Spinal cord (tissue), 10 donors: ENCODE results near the gene RPTOR. TPM values are rescaled to one million over a fixed set of nuclear protein-coding genes. Genes with fewer than 3 reads are reported as not detected.

ENCODE experiments used
- DNase-seq, 6 donors: peaks; one replicate each; pipeline versions ENCODE4 v3.0.0 to v3.0.0-alpha.2; 2013 to 2015; ENCODE audit warnings: low spot score in 6 of 6, low read depth in 4 of 6
- H3K27ac ChIP-seq: one replicate; pipeline ENCODE4 v1.5.1; 2013; ENCODE audit warnings: low read depth, low read length, control low read depth
- H3K27me3 ChIP-seq: one replicate; pipeline ENCODE4 v1.6.1; 2013; ENCODE audit warnings: low read length; ENCODE audit not compliant: control insufficient read depth, insufficient read depth
- H3K36me3 ChIP-seq: one replicate; pipeline ENCODE4 v1.6.1; 2013; ENCODE audit warnings: low read length; ENCODE audit not compliant: control insufficient read depth, insufficient read depth
- H3K4me1 ChIP-seq: one replicate; pipeline ENCODE4 v1.6.1; 2013; ENCODE audit warnings: low read length; ENCODE audit not compliant: control insufficient read depth, insufficient read depth
- H3K4me3 ChIP-seq: one replicate; pipeline ENCODE4 v1.5.1; 2013; ENCODE audit warnings: low read depth, low read length, control low read depth
- H3K9me3 ChIP-seq: one replicate; pipeline ENCODE4 v1.6.1; 2013; ENCODE audit warnings: low read length; ENCODE audit not compliant: control insufficient read depth, insufficient read depth
- WGBS: methylation state at CpG from one replicate; pipeline ENCODE4 v1.1.5; 2013; ENCODE audit warnings: missing lambda C conversion rate; ENCODE audit not compliant: insufficient coverage; 5-methylcytosine and 5-hydroxymethylcytosine counted together
- polyA plus RNA-seq, 2 donors: library from polyadenylated mRNA; unstranded; fragments of 120-200 nt; gene quantifications; one replicate each; pipeline ENCODE4 v1.2.1, GENCODE V29; 2013; ENCODE audit not compliant: insufficient read length in 2 of 2
- total RNA-seq, 2 donors: library from RNA; depleted of rRNA in 1 of 2; stranded (reverse); fragments of 120-200 nt in 1 of 2; fragments of >200 nt in 1 of 2; gene quantifications; one replicate each; pipeline versions ENCODE4 v1.2.3 to v1.2.4, GENCODE V29; 2013 to 2014
- donor health status: healthy.

RPTOR gene
- total and polyA plus RNA-seq, 4 donors = 17.1 to 27.2 (median 21.6) TPM

DNA sequence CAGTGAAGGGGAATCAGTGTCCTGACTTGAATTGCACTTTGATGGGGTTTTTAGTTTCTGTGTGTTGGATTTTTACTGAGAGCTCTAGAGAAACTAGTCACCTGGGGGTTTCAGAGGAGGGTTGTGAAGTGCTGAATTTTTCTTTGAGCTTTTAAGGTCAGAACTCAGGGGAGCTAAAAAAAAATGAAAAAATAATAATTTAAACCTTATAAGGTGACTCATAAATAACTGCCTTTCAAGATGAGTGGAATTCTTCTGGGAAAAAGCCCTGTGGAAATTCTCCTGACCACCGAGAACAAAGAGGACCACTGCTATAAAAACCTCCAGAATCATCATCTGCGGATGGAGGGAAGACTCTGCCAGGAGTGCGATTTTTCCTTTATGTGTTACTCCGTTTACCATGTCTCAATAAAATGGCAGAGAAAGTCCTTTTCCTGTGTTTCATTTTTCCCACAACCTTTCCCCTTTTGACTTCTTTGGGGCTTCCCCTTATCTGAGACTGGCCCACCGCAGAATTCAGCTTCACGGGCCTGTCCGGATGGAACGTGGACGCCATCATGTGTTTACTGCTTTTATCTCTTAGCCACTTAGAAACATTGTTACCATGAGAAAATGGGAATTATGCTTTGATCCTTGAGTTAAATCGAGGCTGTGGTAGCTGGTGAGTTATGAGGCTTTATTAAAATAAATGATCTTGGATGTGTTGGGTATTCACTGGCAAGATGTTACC lies 39.7 kb downstream of the RPTOR start:
- Histone ChIP-seq H3K4me3 (no peak overlapping the region), H3K36me3 (peaks cover 6% of the 10 kb centered on the region), H3K9me3 (no peaks in the 10 kb centered on the region), H3K27me3 (no peaks in the 10 kb centered on the region), H3K4me1 (peaks cover 6% of the 10 kb centered on the region), H3K27ac (no peak overlapping the region)
- peak in 1 of 6 donors; percentile 16 for DNase-seq
- WGBS = 70% methylated on average over 2 of the region's 10 CpGs

DNA sequence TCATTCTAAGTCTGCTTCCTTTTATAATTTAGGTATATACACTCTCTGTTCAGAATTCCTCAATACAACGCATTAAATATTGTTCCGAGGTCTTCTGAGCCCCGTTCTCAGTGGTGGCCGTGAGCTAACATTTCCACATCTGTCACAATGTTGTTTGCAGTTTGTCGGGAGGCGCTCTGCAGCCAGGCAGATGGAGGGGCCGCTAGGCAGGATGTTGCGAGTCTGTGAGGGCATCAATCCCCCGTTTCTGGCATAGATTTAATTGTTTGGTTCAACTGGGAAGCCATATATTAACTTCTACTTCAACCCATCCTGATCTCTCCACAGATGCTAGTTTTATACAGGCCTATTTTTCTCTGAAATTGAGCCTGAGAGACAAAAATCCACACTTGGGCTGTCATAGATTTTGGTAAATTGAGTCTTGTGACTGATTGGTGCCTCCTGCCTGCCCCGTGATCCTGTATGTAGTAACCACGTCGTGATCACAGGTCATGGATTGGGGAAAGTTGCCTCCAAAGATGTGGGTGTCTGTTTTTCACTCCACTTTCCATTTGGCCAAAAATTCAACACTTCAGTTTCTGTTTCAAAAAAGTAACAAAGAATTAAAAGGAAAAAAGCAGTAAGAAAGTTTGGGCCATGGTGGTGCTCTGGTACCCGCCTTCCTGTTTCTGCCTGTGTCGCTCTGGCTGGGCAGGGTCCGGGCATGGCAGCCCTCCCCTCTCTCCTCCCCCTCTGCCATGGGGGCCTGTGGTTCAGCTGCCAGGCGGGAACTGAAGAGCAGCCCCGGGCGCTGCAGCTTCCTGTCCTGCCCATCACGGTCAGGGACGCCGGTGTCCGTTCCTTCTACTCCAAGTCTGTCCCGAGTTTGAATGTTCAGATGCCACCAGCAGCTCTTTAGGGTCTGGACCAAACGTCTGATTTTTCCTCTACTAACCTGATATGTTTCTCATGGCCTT lies 41.5 kb downstream of the RPTOR start:
- peak overlapping the region; percentile 20 for H3K27ac ChIP-seq

DNA sequence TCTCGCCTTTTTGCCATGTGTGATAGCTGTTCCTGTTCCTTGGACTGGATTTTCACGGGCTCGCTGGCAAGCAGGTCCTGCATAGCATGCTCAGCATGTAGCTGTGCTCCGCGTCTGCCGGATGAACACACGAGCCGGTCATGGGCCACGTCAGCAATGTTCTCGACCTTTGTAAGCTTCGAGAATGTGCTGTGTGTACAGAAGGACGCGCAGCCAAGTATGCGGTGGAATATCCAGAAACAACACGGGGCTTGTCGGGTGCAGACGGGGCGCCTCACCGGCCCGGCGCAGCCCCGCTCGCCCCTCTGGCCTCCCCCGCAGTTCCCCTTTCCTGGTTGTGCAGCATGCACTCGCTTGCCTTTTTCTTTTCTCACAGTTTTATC lies 42.2 kb downstream of the RPTOR start:
- peak overlapping the region; percentile 52 for H3K27ac ChIP-seq
- H3K4me3 ChIP-seq = no peak overlapping the region
- DNase-seq = peak in 1 of 6 donors; percentile 70
- no peaks in the 10 kb centered on the region for H3K9me3 ChIP-seq
- H3K4me1 ChIP-seq = peaks cover 6% of the 10 kb centered on the region
- peaks cover 6% of the 10 kb centered on the region for H3K36me3 ChIP-seq
- H3K27me3 ChIP-seq = no peaks in the 10 kb centered on the region
- 81% methylated on average over 25 of the region's 25 CpGs for WGBS

More for the DNA sequence above, 41.5 kb downstream of the RPTOR start:
- 52% methylated on average over 12 of the region's 24 CpGs for WGBS
- no peak overlapping the region for H3K4me3 ChIP-seq
- H3K36me3 ChIP-seq = peaks cover 6% of the 10 kb centered on the region
- H3K4me1 ChIP-seq = peaks cover 6% of the 10 kb centered on the region
- no peaks in the 10 kb centered on the region for H3K27me3 ChIP-seq
- DNase-seq = peak in 1 of 6 donors; percentile 59
- H3K9me3 ChIP-seq = no peaks in the 10 kb centered on the region

DNA sequence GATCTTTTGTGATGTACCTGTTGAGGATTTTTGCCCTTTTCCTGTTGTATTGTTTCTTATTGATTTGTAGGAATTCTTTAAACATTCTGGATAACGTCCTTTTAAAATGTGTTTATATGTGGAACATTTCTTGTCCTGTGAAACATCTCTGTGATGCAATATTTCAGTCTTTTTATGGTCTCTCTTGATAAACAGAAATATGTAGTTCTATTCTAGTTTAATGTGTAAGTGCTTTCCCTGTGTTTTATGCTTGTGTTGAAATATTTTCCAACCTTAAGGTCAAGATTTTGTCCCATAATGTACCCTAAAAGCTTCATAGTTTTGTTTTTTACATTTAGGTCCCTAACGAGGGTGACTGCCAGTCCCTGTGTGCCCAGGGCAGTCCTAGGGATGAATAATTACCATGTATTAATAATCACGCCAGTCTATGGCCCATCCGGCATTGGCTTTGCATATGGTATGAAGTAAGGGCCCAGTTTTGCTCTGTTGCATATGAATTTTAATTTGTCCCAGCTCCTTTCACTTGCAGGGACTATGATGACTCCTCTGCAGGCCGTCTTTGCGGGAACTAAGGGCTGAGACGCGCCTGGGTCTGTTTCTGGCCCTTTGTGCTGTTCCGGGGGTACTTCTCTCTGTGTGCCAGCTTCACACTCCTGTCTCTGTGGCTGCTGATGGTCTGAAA lies 44.2 kb downstream of the RPTOR start:
- H3K27ac ChIP-seq = no peak overlapping the region
- no peaks in the 10 kb centered on the region for H3K9me3 ChIP-seq
- H3K36me3 ChIP-seq = peaks cover 5% of the 10 kb centered on the region
- no peaks in the 10 kb centered on the region for H3K27me3 ChIP-seq
- no peak for DNase-seq
- H3K4me3 ChIP-seq = no peak overlapping the region
- WGBS = 72% methylated on average over 6 of the region's 9 CpGs
- H3K4me1 ChIP-seq = peaks cover 15% of the 10 kb centered on the region

DNA sequence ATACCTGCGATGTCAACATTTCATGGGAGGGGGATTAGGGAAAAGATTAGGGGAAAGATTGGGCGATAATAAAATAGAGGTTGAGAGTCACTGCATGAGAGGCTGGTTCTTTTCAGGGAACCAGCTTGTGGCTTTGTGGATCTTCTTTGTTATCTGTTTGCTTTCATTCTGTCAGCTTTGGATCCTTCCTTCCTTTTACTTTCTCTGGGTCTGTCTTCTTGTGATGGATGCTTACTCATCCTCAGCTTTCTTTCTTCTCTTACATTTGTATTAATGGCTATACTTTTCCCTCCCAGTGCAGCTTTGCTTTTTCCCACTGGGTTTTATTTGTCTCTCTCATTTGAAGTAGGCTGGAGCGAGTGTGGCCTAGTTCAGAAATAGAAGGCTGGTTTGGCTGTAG lies 47.1 kb downstream of the RPTOR start:
- Histone ChIP-seq H3K27ac (no peak overlapping the region), H3K9me3 (no peaks in the 10 kb centered on the region), H3K4me3 (no peak overlapping the region), H3K4me1 (peaks cover 23% of the 10 kb centered on the region), H3K36me3 (peaks cover 3% of the 10 kb centered on the region), H3K27me3 (no peaks in the 10 kb centered on the region)
- no peak for DNase-seq
- WGBS = 96% methylated on average over 2 of the region's 3 CpGs

DNA sequence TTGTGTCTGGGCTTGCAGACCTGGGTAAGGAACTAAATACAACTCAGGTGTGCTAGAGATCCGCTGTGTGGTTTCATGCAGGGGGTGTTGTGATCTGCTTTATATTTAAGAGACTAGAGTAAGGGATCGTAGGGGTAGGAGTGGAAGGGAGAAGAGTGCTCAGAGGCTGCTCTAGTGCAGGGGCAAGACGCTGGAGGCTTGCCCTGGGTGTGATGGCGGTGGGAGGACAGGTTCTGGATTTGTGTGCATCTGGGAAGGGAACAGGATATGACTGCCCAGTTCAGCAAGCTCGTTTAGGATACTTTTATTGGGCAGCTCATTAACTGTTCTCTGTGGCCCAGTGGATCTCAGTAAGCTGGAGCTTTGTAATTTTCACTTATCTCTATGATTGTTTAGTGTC lies 47.6 kb downstream of the RPTOR start:
- no peak for DNase-seq
- H3K9me3 ChIP-seq = no peaks in the 10 kb centered on the region
- no peak overlapping the region for H3K27ac ChIP-seq
- no peaks in the 10 kb centered on the region for H3K36me3 ChIP-seq
- 74% methylated on average over 4 of the region's 5 CpGs for WGBS
- H3K27me3 ChIP-seq = no peaks in the 10 kb centered on the region
- no peak overlapping the region for H3K4me3 ChIP-seq
- peaks cover 23% of the 10 kb centered on the region for H3K4me1 ChIP-seq

DNA sequence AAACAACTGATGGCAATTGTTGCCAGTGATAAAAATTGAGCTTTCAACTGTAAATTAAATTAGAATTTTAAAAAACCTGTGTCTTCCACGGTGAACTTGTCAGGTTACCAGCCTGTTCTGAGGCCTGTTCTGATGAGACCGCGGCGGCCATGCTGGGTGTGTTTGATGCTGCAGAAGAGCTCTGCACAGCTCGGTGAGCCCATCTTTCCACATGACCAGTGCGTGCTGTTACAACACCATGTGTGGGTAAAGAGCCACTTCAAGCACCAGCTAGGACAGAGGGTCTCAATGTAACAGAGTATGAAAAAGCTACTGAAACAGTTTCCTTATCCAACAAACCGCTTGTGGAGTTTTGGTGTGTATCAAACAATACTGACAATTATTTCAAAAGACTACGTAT lies 48.5 kb downstream of the RPTOR start:
- peaks cover 23% of the 10 kb centered on the region for H3K4me1 ChIP-seq
- 92% methylated on average over 6 of the region's 8 CpGs for WGBS
- DNase-seq = no peak

DNA sequence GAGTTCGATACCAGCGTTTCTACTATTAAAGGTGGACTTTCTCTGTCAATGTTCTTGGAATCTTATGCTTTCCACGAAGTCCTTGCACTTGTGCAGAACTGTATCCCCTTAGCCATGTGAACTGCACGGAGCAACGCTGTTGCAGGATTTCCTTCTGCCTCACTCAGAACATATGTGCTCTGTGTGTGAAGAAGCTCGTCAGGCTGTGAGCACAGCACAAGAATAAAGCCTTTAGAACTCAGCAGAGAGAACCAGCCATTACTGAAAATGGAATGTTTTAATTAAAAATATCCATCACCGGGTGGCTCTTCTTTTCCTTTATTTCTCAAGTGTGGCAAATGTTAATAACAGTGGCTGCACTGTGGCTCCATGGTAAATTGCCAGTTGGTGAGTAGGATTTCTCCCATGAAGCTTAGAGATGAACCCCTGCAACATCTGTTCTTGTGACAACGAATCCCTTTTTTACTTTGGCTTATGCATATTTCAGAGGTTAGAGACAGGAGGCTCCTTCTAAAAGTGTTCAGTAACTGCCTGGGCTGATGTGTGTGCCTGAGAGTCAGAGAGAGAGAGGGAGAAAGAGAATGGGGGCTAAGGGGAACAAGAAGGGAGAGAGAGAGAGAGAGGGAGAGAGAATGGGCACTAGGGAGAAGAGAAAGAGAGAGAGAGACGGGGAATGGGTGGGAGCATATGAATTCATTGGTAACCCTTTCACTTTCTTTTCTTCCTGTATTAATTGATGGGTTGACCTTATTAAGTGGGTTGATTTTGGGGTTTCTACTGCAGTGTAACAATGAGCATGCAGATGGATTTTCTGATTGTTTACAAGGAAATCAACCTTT lies 50.0 kb downstream of the RPTOR start:
- H3K36me3 ChIP-seq = no peaks in the 10 kb centered on the region
- H3K27ac ChIP-seq = no peak overlapping the region
- H3K9me3 ChIP-seq = no peaks in the 10 kb centered on the region
- peak; percentile 33 to 93 (median 52) for DNase-seq
- H3K4me3 ChIP-seq = no peak overlapping the region
- 67% methylated on average over 3 of the region's 9 CpGs for WGBS
- no peaks in the 10 kb centered on the region for H3K27me3 ChIP-seq
- H3K4me1 ChIP-seq = peaks cover 32% of the 10 kb centered on the region

More for the DNA sequence above, 48.5 kb downstream of the RPTOR start:
- no peaks in the 10 kb centered on the region for H3K36me3 ChIP-seq
- H3K4me3 ChIP-seq = no peak overlapping the region
- no peaks in the 10 kb centered on the region for H3K9me3 ChIP-seq
- H3K27me3 ChIP-seq = no peaks in the 10 kb centered on the region
- no peak overlapping the region for H3K27ac ChIP-seq
